Femur (tissue), 1 donor: ENCODE measurements around the gene AUTS2.
"Not testable (repeated sequence)": the region's sequence is repeated elsewhere in the genome, so short reads cannot be mapped to it uniquely, and the experiment has no call there.

Source experiments
- DNase-seq: peaks from one replicate; pipeline ENCODE4 v3.0.0-alpha.2; 2017

Gene AUTS2

DNA sequence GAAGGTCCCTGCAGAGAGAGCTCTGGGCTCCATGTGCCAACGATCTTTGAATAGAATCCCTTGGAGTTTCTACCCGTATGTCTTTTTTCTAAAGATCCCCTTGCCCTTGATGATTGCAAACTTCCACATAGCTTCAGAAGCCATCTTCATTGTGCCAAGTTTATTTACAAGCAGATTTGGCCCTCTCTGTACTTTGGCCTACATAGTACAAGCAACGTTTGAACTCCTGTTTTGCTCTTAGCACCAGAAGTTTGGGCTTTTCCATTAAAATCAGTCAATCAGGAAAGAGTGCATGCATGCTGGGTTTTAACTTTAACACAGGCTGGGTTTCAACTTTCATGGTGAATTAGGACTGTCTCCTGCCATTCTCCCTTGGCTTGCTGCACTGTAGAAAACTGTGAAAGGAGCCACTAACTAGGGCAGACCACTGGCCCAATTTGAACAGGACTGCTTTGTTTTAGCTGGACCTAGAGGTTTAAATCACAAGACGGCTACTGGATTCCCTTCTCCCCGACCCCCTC lies 976.1 kb downstream of the AUTS2 start:
- DNase-seq: no peak

- peak; percentile 55 for DNase-seq
Observed at GRCh38 chr7:70574970-70575799, 976.9 kb downstream of the AUTS2 start.

DNA sequence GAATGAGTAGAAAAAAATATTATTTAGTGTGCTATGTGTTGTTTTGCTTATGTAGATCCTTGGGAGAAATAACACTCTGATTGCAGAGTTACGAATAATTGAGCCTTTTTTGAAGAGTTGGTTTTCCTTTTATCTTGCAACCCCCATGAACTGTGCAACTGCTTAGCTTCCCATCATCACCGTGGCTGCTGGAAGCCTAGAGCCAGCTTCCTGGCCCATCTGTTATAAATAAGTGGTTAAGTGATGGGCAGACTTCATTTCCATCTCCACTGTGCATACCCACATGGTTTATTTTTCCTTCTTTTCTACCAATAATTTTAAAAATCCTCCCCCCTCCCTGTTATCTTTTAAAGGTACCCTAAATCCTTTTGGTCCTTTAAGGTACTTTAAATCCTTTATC lies 978.8 kb downstream of the AUTS2 start:
- no peak for DNase-seq

GRCh38 chr7:70578131-70578530 lies 979.9 kb downstream of the AUTS2 start:
- no peak for DNase-seq

DNA sequence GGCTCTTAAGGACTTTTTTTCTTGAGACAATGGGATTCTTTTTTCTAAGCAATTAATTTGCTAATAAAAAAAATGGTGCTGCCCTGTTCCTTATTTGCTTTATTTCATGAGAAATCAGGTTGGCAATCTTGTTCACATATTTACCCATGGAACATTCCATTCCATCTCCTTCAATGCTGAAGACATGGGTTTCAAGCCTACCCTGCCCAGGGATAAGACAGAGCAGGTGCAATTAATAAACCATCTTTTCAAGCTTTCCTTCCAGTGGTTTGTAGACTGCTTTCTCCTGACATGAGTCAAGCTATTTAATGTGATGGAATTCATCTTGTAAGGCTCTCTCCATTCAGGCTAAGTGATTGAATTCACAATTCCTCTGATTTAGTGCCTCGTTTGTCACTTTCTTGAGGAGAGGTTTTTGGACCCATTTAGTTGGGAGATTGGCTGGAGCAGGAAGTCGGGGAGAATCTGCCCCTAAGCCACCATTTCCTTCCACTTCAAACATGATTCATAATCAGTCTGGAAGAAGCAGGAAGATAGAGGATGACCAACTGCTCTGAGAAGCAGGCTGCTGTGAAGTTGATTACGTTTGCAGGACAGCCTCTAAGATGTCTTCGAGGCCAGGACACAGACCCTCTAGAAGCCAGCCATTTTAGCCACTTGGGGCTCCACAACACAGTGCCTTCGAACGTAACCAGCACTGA lies 981.3 kb downstream of the AUTS2 start:
- no peak for DNase-seq

DNA sequence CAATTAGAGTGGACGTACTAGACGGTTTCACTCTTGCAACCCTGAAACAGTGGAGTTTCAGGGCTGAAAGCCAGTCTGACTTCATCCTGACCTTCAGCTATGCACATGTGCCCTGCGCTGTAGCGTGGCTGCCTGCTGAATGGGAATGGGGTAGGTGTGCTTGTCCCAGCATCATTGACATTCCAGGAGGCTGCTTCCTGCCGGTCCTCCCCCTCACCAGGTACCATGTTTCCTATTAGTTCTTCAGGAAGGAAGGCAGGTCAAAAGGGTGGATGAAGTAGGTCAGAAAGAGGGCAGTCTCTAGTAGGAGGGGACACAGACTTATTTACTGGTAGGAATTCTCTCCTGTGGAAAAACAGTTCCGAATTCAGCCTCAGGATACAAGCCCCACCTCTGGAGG lies 981.9 kb downstream of the AUTS2 start:
- DNase-seq: no peak

- DNase-seq: no peak
Observed at GRCh38 chr7:70582927-70583895, 984.9 kb downstream of the AUTS2 start.

DNA sequence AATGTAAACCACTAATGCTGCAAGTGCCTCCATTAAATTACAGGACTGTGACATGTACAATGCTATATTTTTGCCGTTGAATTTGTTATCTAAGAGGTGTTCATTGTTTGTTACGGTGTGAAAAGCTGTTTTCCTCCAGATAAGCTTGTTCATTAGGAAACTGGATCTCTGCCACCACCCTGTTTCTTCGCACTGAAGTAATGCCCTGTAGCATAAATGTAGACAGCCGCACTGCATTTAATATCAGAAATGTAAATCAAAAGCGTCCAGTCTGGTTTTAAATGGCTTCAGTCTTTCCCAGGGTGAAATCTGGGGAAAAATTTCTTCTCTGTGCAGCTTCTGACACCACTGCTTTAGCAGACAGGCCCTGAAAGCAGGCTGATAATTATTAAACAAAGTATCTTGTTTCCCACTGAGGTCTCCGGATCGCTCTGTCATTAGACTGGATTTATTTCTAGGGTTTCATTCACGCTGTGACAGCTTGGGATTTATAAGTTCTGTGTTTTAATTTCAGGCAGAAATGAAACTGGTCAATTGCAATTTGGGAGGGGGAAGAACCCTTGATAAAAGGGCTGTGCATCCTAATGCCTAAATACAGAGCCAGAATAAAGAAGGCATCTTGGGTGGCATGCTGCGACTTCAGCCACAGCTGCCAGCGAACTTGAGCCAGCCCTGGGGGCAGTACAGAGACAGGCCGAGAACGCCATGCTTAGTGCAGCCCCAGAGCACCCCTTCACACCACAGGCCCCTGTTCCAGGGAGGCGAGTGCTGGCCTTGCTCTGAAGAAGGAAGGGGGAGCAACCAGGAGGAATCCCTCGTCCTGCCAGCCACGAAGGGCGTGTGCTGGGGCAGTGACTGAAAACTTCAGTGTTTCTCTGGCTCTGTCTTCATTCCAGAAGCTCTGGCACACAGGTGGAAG lies 985.9 kb downstream of the AUTS2 start:
- no peak for DNase-seq

- no peak for DNase-seq
Observed at GRCh38 chr7:70585071-70585470, 986.8 kb downstream of the AUTS2 start.

GRCh38 chr7:70586822-70587221 lies 988.5 kb downstream of the AUTS2 start:
- DNase-seq: no peak

DNA sequence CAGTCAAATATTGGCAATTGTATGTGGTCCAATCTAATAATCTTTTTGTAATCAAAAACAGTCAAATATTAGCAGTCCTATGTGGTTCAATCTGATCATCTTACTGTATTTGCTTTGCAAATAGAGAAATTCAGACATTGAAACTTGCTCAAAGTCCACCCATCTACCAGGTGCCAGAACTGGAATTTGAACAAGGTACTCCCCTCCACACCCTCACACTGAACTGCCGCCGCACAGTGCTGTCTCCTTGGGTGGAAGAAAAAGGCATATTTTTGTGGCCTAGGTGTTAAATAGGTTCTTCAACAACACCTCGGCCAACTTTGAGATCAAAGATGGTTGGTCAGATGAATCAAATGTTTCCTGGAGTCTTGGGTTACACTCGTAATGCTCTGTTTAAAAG lies 989.5 kb downstream of the AUTS2 start:
- DNase-seq: no peak

DNA sequence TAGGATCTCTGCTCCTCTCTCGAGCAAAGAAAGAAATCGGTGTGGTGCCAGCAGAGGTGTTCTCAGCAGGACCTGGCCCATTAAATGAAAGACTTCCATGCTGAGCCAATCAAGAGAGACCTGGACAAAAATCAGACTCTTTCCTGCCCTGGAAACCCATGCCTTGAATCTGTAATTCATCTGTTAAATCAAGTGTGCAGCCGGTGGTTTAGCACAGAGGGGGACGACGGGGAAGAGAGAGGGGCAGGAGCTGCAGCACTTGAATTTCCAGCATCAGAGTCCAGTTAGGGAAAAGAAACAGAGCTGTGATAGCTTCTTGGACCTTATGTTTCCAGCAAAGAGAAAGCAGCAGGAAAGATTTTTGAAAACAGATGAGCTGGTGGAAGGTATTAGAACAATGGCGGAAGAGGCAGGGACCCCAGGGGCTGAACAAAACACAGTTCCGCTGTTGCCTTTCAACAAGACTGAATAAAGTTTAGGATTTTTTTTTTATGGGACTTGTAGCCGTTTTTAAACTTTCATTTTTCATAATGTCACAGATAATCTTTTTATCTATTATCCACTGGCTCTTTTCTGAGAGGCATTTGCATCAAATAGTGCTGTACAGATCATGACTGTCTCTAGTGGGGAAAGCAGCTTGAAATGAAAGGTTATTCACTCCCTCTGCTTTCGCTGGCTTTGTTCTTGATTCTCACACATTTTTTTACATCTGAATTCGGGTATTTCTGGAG lies 990.1 kb downstream of the AUTS2 start:
- DNase-seq: no peak

- DNase-seq: no peak
Observed at GRCh38 chr7:70589010-70589409, 990.7 kb downstream of the AUTS2 start.

DNA sequence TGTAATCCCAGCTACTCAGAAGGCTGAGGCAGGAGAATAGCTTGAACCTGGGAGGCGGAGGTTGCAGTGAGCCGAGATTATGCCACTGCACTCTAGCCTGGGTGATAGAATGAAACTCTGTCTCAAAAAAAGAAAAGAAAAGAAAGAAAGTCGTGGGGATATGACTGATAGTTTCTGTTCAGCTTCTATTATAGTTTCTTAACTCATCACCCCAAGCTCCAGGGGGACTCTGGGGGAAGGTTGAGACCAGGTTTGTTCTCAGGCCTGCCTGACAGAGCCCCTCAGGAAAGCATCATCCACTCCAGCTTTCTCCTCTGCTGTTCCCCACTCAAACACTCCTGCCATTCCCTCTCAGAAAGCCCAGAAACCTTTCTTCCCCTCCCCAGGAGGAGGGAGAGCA lies 991.3 kb downstream of the AUTS2 start:
- no peak for DNase-seq

DNA sequence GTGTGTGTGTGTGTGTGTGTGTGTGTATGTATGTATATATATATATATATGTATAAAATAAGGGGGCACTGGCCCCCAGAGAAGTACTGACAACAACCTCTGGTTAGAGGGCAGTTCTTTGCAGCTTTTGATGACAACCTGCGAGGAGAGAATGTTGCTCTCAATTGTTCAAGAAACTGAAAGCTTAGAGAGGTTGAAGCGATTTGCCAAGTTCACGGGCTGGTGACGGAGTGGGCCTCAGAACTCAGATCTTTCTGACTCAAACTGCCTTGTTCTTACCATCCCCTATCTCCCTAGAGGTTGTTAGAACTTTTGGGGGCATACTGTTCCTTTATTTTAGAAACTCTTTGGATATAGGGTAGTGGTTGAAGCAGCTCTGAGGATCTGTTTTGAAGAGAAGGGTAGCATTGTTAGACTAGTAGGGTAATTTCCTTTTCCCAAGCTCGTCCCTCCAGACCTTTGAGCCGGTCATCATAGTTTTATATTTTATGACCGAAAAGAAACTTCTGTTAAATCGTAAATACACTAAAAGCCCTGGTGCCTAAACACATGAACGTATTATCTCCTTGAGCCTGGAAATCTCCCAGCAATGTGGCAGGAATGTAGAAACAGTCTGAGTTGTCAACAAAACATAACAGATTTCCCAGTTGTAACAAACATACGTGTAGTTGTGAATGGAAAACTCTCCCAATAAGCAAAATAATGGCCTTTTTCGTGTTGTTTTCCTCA lies 992.0 kb downstream of the AUTS2 start:
- no peak for DNase-seq

DNA sequence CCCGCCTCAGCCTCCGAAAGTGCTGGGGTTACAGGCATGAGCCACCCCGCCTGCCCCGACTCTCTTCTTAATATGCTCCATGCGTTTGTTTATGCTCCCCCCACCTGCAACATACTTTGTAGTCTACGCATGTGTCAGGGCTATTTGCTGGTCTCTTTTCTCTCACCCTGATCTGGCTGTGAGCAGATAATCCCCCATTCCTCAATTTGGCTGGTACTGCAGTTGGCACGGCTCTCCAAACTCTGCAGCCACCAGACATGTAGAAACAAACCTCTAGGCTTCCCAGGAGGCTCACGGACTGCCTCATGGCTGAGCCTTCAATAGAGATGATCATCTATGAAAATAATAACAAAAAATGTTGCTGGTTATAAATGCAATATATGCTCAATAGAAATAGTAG lies 993.4 kb downstream of the AUTS2 start:
- no peak for DNase-seq

DNA sequence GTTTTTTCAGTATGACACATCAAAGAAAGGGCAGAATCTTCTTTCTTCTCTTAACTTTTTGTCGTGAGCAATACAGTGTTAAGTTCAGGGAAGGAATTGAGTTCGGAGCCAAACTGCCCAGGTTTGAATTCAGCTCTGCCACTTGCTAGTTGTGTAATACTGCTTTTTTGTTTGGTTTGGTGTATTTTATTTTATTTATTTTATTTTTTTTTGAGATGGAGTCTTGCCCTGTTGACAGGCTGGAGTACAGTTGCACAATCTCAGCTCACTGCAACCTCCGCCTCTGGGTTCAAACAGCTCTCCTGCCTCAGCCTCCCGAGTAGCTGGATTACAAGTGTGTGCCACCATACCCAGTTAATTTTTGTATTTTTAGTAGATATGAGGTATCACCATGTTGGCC lies 993.9 kb downstream of the AUTS2 start:
- DNase-seq: no peak

GRCh38 chr7:70594170-70594569 lies 995.9 kb downstream of the AUTS2 start:
- DNase-seq: no peak

GRCh38 chr7:70594885-70595284 lies 996.6 kb downstream of the AUTS2 start:
- DNase-seq: not testable (repeated sequence)

DNA sequence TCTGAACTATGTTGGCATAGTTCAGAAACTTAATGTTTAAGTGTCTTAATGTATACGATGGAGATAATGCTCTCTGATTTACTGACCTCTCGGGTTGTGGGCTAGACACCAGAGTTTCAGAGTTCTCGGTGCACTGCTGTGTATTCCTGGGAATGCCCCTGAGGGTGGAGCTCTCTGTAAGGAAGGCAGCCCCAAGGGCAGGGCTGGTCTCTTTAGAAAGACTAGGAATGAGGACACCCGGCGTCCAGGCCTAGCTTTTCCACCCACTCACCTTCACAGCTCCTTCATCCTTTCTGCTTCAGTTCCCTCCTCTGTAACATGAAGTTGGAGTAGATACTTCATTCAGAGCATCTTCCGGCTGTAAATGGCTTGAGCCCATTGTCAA lies 997.1 kb downstream of the AUTS2 start:
- no peak for DNase-seq
